ENCODE measurements around the gene NFIX.

- TF ChIP-seq, protein P1, sequence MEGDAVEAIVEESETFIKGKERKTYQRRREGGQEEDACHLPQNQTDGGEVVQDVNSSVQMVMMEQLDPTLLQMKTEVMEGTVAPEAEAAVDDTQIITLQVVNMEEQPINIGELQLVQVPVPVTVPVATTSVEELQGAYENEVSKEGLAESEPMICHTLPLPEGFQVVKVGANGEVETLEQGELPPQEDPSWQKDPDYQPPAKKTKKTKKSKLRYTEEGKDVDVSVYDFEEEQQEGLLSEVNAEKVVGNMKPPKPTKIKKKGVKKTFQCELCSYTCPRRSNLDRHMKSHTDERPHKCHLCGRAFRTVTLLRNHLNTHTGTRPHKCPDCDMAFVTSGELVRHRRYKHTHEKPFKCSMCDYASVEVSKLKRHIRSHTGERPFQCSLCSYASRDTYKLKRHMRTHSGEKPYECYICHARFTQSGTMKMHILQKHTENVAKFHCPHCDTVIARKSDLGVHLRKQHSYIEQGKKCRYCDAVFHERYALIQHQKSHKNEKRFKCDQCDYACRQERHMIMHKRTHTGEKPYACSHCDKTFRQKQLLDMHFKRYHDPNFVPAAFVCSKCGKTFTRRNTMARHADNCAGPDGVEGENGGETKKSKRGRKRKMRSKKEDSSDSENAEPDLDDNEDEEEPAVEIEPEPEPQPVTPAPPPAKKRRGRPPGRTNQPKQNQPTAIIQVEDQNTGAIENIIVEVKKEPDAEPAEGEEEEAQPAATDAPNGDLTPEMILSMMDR (IDR thresholded peaks at IDR 0.05): no peak
- TF ChIP-seq, protein P2, sequence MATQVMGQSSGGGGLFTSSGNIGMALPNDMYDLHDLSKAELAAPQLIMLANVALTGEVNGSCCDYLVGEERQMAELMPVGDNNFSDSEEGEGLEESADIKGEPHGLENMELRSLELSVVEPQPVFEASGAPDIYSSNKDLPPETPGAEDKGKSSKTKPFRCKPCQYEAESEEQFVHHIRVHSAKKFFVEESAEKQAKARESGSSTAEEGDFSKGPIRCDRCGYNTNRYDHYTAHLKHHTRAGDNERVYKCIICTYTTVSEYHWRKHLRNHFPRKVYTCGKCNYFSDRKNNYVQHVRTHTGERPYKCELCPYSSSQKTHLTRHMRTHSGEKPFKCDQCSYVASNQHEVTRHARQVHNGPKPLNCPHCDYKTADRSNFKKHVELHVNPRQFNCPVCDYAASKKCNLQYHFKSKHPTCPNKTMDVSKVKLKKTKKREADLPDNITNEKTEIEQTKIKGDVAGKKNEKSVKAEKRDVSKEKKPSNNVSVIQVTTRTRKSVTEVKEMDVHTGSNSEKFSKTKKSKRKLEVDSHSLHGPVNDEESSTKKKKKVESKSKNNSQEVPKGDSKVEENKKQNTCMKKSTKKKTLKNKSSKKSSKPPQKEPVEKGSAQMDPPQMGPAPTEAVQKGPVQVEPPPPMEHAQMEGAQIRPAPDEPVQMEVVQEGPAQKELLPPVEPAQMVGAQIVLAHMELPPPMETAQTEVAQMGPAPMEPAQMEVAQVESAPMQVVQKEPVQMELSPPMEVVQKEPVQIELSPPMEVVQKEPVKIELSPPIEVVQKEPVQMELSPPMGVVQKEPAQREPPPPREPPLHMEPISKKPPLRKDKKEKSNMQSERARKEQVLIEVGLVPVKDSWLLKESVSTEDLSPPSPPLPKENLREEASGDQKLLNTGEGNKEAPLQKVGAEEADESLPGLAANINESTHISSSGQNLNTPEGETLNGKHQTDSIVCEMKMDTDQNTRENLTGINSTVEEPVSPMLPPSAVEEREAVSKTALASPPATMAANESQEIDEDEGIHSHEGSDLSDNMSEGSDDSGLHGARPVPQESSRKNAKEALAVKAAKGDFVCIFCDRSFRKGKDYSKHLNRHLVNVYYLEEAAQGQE (IDR thresholded peaks at IDR 0.05; ENCODE audit: insufficient read depth in 1 of 2, low read depth in 2 of 2, low read length in 1 of 2): no peak
- TF ChIP-seq POLR2AphosphoS5 (IDR thresholded peaks at IDR 0.05; ENCODE audit: low read depth, low read length): no peak
Observed at GRCh38 chr19:13014921-13015280, 19.6 kb downstream of the NFIX start.

All from Panc1 (cell line).